Measurements from ENCODE around the gene MARK1.

- TF ChIP-seq CTCF (IDR thresholded peaks at IDR 0.05; ENCODE audit: low read length) (no peak), EZH2 (optimal IDR thresholded peaks at IDR 0.05; ENCODE audit: low read depth, low read length) (no peak), EZH2phosphoT487 (IDR thresholded peaks at IDR 0.05; ENCODE audit: low read length) (no peak)
Observed at GRCh38 chr1:220497220-220497947, 30.6 kb upstream of the MARK1 start.
